Adrenal gland (tissue), 12 donors: ENCODE results near the gene KLHDC7A. TPM values are rescaled to one million over a fixed set of nuclear protein-coding genes. Genes with fewer than 3 reads are reported as not detected.

Experiments used
- DNase-seq, 7 donors: peaks; one replicate each; pipeline ENCODE4 v3.0.0-alpha.2; 2019 to 2020
- H3K27ac ChIP-seq, 5 donors: fragments of 200-600 bp; sonication (generic) in 4 of 5; 1 replicate in 3 of 5; 2 replicates in 2 of 5; pipeline versions ENCODE4 v1.5.1 to v1.8.0; 2016 to 2020; ENCODE audit warnings: mild to moderate bottlenecking in 1 of 5
- H3K27me3 ChIP-seq: fragments of 200-600 bp; 2 replicates; pipeline ENCODE4 v1.8.0; 2021
- H3K36me3 ChIP-seq, 2 donors: fragments of 200-600 bp; replicated peaks in 1 of 2; 1 replicate in 1 of 2; 2 replicates in 1 of 2; pipeline versions ENCODE4 v1.5.1 to v1.8.0; 2018 to 2022
- H3K4me1 ChIP-seq, 2 donors: fragments of 200-600 bp; replicated peaks in 1 of 2; 1 replicate in 1 of 2; 2 replicates in 1 of 2; pipeline versions ENCODE4 v1.5.1 to v1.8.0; 2018 to 2021
- H3K4me3 ChIP-seq, 4 donors: fragments of 200-600 bp; sonication (generic) in 3 of 4; one replicate each; pipeline ENCODE4 v1.5.1; 2016 to 2018
- H3K9me3 ChIP-seq, 3 donors: fragments of 200-600 bp; sonication (generic) in 1 of 3; replicated peaks in 1 of 3; 1 replicate in 2 of 3; 2 replicates in 1 of 3; pipeline versions ENCODE4 v1.5.1 to v1.8.0; 2016 to 2021
- POLR2A ChIP-seq, 2 donors: fragments of 450-650 bp; IDR thresholded peaks; one replicate each; pipeline ENCODE4 v1.6.1; 2017; ENCODE audit warnings: antibody characterized with exemption in 2 of 2, mild to moderate bottlenecking in 2 of 2, moderate library complexity in 1 of 2
- WGBS, 4 donors: extraction: QIAGEN DNeasy Blood & Tissue Kit in 2 of 4; methylation state at CpG; one replicate each; pipeline versions ENCODE4 v1.1.5 to v1.1.7; 2013 to 2017; 5-methylcytosine and 5-hydroxymethylcytosine counted together
- intact Hi-C, 2 donors: fragments of 100-400 bp; cut with DNase I; formaldehyde crosslinking; loops; one replicate each; pipeline versions ENCODE4 v1.14.1 to v1.15.0; 2022 to 2023
- polyA plus RNA-seq, 3 donors: library from polyadenylated mRNA; stranded (reverse); fragments of 200-250 nt in 2 of 3; fragments of 350-450 nt in 1 of 3; fragmentation: Illumina TruSeq in 1 of 3; extraction: RNeasy Lipid Tissue Mini Kit (QIAGEN cat#74804) in 1 of 3; gene quantifications; one replicate each; pipeline ENCODE4 v1.2.3, GENCODE V29; 2013 to 2014
- total RNA-seq, 9 donors: library from RNA; depleted of rRNA in 4 of 9; stranded (reverse); fragments of >200 nt in 4 of 9; fragments of 120-200 nt in 1 of 9; fragmentation: NEBNext Ultra II Directional in 1 of 9; extraction: Animal tissue kit (Norgen Biotek cat#: 25700) in 1 of 9; gene quantifications; one replicate each; pipeline versions ENCODE4 v1.1.0 to v1.2.4, GENCODE V29; 2013 to 2023
- TF ChIP-seq, protein P1 (sequence below), 6 experiments: fragments of 450-650 bp in 4 of 6; fragments of 200-600 bp in 2 of 6; sonication (generic) in 1 of 6; IDR thresholded peaks; 1 replicate in 5 of 6; 2 replicates in 1 of 6; pipeline versions ENCODE4 v1.5.1 to v1.8.0; 2016 to 2021; ENCODE audit warnings: antibody characterized with exemption in 6 of 6, mild to moderate bottlenecking in 2 of 6, moderate library complexity in 1 of 6
- donor health status: healthy with polysubstance abuse.
- donor health status: Bipolar disorder and iron deficiency.
- donor health status: DM: yes; HTN: yes; CAD: no.
- donor health status: DM: no; HTN: no; CAD: no.
- donor health status: DM: no; HTN: no; CAD: no.
- donor health status: DM: yes; HTN: yes; CAD: no.

KLHDC7A gene
- total and polyA plus RNA-seq, 12 donors: under 0.01 TPM; not detected in 11

DNA sequence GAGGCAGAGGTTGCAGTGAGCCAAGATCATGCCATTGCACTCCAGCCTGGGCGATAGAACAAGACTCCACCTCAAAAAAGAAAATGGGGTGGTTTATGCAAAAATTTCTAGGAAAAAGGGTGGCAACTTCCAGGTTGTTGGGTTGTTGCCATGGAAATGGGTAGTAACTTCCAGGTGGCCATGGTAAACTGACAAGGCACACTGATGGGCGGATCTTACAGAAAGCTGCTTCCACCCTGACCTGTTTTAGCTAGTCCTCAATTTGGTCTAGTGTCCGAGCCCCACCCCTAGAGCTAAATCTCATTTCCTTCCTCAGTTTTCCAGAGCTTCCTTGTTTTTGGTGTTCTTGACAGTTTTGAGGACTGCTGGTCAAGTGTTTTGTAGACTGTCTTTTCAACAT, 13.6 kb downstream of the KLHDC7A start:
- intact Hi-C loops: no loop called here
- Histone ChIP-seq H3K4me1 (no peaks in the 10 kb centered on the region), H3K27me3 (no peaks in the 10 kb centered on the region), H3K4me3 (no peak overlapping the region), H3K9me3 (no peaks in the 10 kb centered on the region), H3K36me3 (no peaks in the 10 kb centered on the region), H3K27ac (no peak overlapping the region)
- WGBS, 4 donors: 69 to 75% (median 72%) methylated on average over 3 of the region's 3 CpGs
- TF ChIP-seq POLR2A (IDR thresholded peaks at IDR 0.05): no peak
- TF ChIP-seq, protein P1, sequence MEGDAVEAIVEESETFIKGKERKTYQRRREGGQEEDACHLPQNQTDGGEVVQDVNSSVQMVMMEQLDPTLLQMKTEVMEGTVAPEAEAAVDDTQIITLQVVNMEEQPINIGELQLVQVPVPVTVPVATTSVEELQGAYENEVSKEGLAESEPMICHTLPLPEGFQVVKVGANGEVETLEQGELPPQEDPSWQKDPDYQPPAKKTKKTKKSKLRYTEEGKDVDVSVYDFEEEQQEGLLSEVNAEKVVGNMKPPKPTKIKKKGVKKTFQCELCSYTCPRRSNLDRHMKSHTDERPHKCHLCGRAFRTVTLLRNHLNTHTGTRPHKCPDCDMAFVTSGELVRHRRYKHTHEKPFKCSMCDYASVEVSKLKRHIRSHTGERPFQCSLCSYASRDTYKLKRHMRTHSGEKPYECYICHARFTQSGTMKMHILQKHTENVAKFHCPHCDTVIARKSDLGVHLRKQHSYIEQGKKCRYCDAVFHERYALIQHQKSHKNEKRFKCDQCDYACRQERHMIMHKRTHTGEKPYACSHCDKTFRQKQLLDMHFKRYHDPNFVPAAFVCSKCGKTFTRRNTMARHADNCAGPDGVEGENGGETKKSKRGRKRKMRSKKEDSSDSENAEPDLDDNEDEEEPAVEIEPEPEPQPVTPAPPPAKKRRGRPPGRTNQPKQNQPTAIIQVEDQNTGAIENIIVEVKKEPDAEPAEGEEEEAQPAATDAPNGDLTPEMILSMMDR (IDR thresholded peaks at IDR 0.05): no peak
- no peak for DNase-seq

GRCh38 chr1:18495635-18496034, 14.9 kb downstream of the KLHDC7A start:
- TF ChIP-seq, protein P1 (IDR thresholded peaks at IDR 0.05): no peak
- TF ChIP-seq POLR2A (IDR thresholded peaks at IDR 0.05): no peak
- intact Hi-C loops: no loop called here
- H3K27ac ChIP-seq: no peak overlapping the region
- no peak for DNase-seq
- 59 to 79% (median 75%) methylated on average over 5 of the region's 5 CpGs for WGBS, 4 donors
- no peaks in the 10 kb centered on the region for H3K4me1 ChIP-seq
- no peaks in the 10 kb centered on the region for H3K27me3 ChIP-seq
- no peak overlapping the region for H3K4me3 ChIP-seq
- no peaks in the 10 kb centered on the region for H3K36me3 ChIP-seq
- no peaks in the 10 kb centered on the region for H3K9me3 ChIP-seq

GRCh38 chr1:18496056-18496455, 15.3 kb downstream of the KLHDC7A start:
- Histone ChIP-seq H3K4me1 (no peaks in the 10 kb centered on the region), H3K9me3 (no peaks in the 10 kb centered on the region), H3K36me3 (no peaks in the 10 kb centered on the region), H3K27me3 (no peaks in the 10 kb centered on the region), H3K4me3 (no peak overlapping the region), H3K27ac (no peak overlapping the region)
- no peak for TF ChIP-seq POLR2A (IDR thresholded peaks at IDR 0.05)
- TF ChIP-seq, protein P1 (IDR thresholded peaks at IDR 0.05): no peak
- no peak for DNase-seq
- intact Hi-C loops: no loop called here
- 78 to 94% (median 91%) methylated on average over 1 of the region's 1 CpG for WGBS, 4 donors

DNA sequence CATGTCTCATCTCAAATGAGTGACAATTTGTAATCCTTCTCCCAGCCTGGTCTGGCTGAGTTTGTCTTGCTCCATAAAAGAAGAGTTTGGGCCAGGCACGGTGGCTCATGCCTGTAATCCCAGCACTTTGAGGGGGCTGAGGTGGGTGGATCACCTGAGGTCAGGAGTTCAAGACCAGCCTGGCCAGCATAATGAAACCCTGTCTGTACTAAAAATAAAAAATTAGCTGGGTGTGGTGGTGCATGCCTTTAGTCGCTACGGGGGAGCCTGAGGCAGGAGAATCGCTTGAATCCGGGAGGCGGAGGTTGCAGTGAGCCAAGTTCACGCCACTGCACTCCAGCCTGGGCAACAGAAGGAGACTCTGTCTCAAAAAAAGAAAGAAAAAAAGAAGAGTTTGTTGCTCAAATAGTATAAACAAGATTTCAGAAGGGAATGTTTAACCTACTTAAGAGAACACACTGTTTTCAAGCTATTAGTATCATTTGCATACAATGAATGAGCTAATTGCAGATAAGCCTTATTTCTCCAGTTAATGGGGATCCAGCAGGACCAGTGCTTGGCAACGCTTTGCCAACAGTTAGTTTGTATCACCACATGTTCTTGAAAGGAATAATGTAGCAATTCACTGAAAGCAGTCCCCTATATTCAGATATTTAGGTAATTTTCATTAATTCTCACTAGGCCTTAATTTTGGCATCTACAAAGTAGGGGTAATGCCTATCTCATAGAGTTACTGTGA, 15.9 kb downstream of the KLHDC7A start:
- TF ChIP-seq POLR2A (IDR thresholded peaks at IDR 0.05): no peak
- TF ChIP-seq, protein P1 (IDR thresholded peaks at IDR 0.05): no peak
- H3K27me3 ChIP-seq: no peaks in the 10 kb centered on the region
- WGBS, 4 donors: 86 to 90% (median 89%) methylated on average over 8 of the region's 8 CpGs
- H3K4me3 ChIP-seq: no peak overlapping the region
- no peak for DNase-seq
- H3K4me1 ChIP-seq: no peaks in the 10 kb centered on the region
- no peaks in the 10 kb centered on the region for H3K36me3 ChIP-seq
- no peaks in the 10 kb centered on the region for H3K9me3 ChIP-seq
- intact Hi-C loops: no loop called here
- H3K27ac ChIP-seq: no peak overlapping the region
